HCT116 (cell line): ENCODE results near the gene CHRNA9. TPM values are rescaled to one million over a fixed set of nuclear protein-coding genes. Genes with fewer than 3 reads are reported as not detected.

Experiments
- ATAC-seq: fragments of 200-7000 bp; cut with Tn5 transposase; 2 replicates; pipeline ENCODE4 v1.9.1; 2020; ENCODE audit warnings: mild to moderate bottlenecking, moderate library complexity
- BruUV-seq: library from RNA; stranded (reverse); fragments of 400-500 nt; replicated peaks from 2 replicates; lab custom pipeline; 2021; lab: Mats Ljungman, UMichigan
- CTCF ChIA-PET: fragments of 300-600 bp; sonication (Branson Sonifier 250); formaldehyde crosslinking; loops from one replicate; lab custom pipeline; 2021; ENCODE audit warnings: antibody characterized with exemption; lab: Charles Lee
- POLR2A ChIA-PET: fragments of 300-600, 350-600 bp; sonication (Branson Sonifier 250); formaldehyde crosslinking; loops from one replicate; lab custom pipeline; 2021; ENCODE audit warnings: antibody characterized with exemption; lab: Charles Lee
- RAD21 ChIA-PET, 2 experiments: fragments of 300-600 bp; sonication (Branson Sonifier 250); formaldehyde crosslinking; loops; one replicate each; lab custom pipeline; 2023; ENCODE audit warnings: low total read pairs in 2 of 2; ENCODE audit not compliant: uncharacterized antibody in 2 of 2, unreplicated experiment in 2 of 2, low non-redundant PET in 1 of 2; lab: Charles Lee
- DNase-seq: peaks from one replicate; pipeline ENCODE4 v3.0.0-alpha.2; 2010; ENCODE audit warnings: low read depth, low spot score
- H2AFZ ChIP-seq: fragments of 200-600 bp; shearing (Covaris generic), sonication (generic); 2 replicates; pipeline ENCODE4 v1.6.1; 2017; ENCODE audit warnings: low read depth, mixed run types, mixed read lengths, antibody characterized with exemption, low read length; ENCODE audit not compliant: poor library complexity, severe bottlenecking
- H3K27ac ChIP-seq: 2 replicates; pipeline ENCODE4 v1.5.1; 2012; ENCODE audit warnings: low read depth, low read length
- H3K27me3 ChIP-seq: fragments of 200-600 bp; sonication (generic); 2 replicates; pipeline ENCODE4 v1.6.1; 2016; ENCODE audit warnings: mixed run types, low read length, mixed read lengths; ENCODE audit not compliant: insufficient read depth
- H3K36me3 ChIP-seq, 2 experiments: fragments of 200-500 bp in 1 of 2; fragments of 200-600 bp in 1 of 2; sonication (Bioruptor generic) in 1 of 2; sonication (generic) in 1 of 2; 2 replicates each; pipeline versions ENCODE4 v1.5.1 to v1.6.1; 2014 to 2016; ENCODE audit warnings: low read length in 2 of 2, inconsistent platforms in 1 of 2, mixed read lengths in 1 of 2, mixed run types in 1 of 2; ENCODE audit not compliant: insufficient read depth in 2 of 2, control insufficient read depth in 1 of 2
- H3K4me1 ChIP-seq, 2 experiments: fragments of 200-600 bp in 1 of 2; sonication (generic) in 1 of 2; 2 replicates each; pipeline versions ENCODE4 v1.5.1 to v1.6.1; 2012 to 2017; ENCODE audit warnings: low read length in 2 of 2, inconsistent platforms in 1 of 2, mild to moderate bottlenecking in 1 of 2, mixed read lengths in 1 of 2, mixed run types in 1 of 2, moderate library complexity in 1 of 2; ENCODE audit not compliant: insufficient read depth in 2 of 2, control insufficient read depth in 1 of 2
- H3K4me2 ChIP-seq: fragments of 200-600 bp; sonication (generic); 2 replicates; pipeline ENCODE4 v1.6.1; 2017; ENCODE audit warnings: mixed run types, low read length, mixed read lengths
- H3K4me3 ChIP-seq, 2 experiments: fragments of 200-600 bp in 1 of 2; sonication (generic) in 1 of 2; replicated peaks in 1 of 2; 2 replicates each; pipeline ENCODE4 v1.5.1; 2011 to 2016; ENCODE audit warnings: low read length in 2 of 2, control low read depth in 1 of 2, low read depth in 1 of 2, mild to moderate bottlenecking in 1 of 2, mixed read lengths in 1 of 2, mixed run types in 1 of 2
- H3K79me2 ChIP-seq: fragments of 200-600 bp; sonication (generic); 2 replicates; pipeline ENCODE4 v1.6.1; 2017; ENCODE audit warnings: mild to moderate bottlenecking, mixed run types, low read length, moderate library complexity, mixed read lengths; ENCODE audit not compliant: insufficient read depth
- H3K9ac ChIP-seq: fragments of 200-600 bp; sonication (generic); 2 replicates; pipeline ENCODE4 v1.6.1; 2016; ENCODE audit warnings: low read length, mixed read lengths
- H3K9me2 ChIP-seq: fragments of 200-600 bp; sonication (generic), shearing (Covaris generic); 2 replicates; pipeline ENCODE4 v1.6.1; 2017; ENCODE audit warnings: mixed run types, mild to moderate bottlenecking, moderate library complexity; ENCODE audit not compliant: insufficient read depth
- H3K9me3 ChIP-seq, 2 experiments: fragments of 200-500 bp in 1 of 2; fragments of 200-600 bp in 1 of 2; sonication (Bioruptor generic) in 1 of 2; sonication (generic) in 1 of 2; 2 replicates each; pipeline ENCODE4 v1.6.1; 2014 to 2017; ENCODE audit warnings: low read length in 2 of 2, mixed read lengths in 2 of 2, inconsistent platforms in 1 of 2, low read depth in 1 of 2, mild to moderate bottlenecking in 1 of 2, mixed run types in 1 of 2, moderate library complexity in 1 of 2; ENCODE audit not compliant: control insufficient read depth in 1 of 2, insufficient read depth in 1 of 2
- H4K20me1 ChIP-seq: fragments of 200-600 bp; sonication (generic), shearing (Covaris generic); 2 replicates; pipeline ENCODE4 v1.6.1; 2017; ENCODE audit warnings: mixed run types, mild to moderate bottlenecking, moderate library complexity; ENCODE audit not compliant: insufficient read depth
- CBX3 ChIP-seq: IDR thresholded peaks from 2 replicates; pipeline ENCODE4 v1.6.1; 2012; ENCODE audit warnings: low read depth
- CEBPB ChIP-seq: IDR thresholded peaks from 2 replicates; pipeline ENCODE4 v1.6.1; 2012; ENCODE audit warnings: low read depth
- CTCF ChIP-seq, 3 experiments: fragments of 200-600 bp in 1 of 3; sonication (generic) in 1 of 3; IDR thresholded peaks in 2 of 3; conservative IDR thresholded peaks in 1 of 3; 2 replicates each; pipeline ENCODE4 v1.5.1; 2012 to 2017; ENCODE audit warnings: low read depth in 2 of 3, low read length in 2 of 3, antibody characterized with exemption in 1 of 3, borderline replicate concordance in 1 of 3, control low read depth in 1 of 3, mild to moderate bottlenecking in 1 of 3, mixed read lengths in 1 of 3, mixed run types in 1 of 3, moderate library complexity in 1 of 3; ENCODE audit not compliant: insufficient read depth in 1 of 3
- EGR1 ChIP-seq: IDR thresholded peaks from 2 replicates; pipeline ENCODE4 v1.6.1; 2012; ENCODE audit warnings: low read depth
- EZH2 ChIP-seq: fragments of 200-600 bp; sonication (generic); IDR thresholded peaks from 2 replicates; pipeline ENCODE4 v1.6.1; 2017; ENCODE audit warnings: antibody characterized with exemption, mixed run types
- EZH2phosphoT487 ChIP-seq: fragments of 200-600 bp; IDR thresholded peaks from 2 replicates; pipeline ENCODE4 v1.6.1; 2018; ENCODE audit warnings: antibody characterized with exemption, borderline replicate concordance
- POLR2A ChIP-seq: IDR thresholded peaks from 2 replicates; pipeline ENCODE4 v1.7.0; 2011; ENCODE audit warnings: borderline replicate concordance; ENCODE audit not compliant: insufficient read depth, insufficient read length; ENCODE audit errors: extremely low read depth
- RAD21 ChIP-seq: IDR thresholded peaks from 2 replicates; pipeline ENCODE4 v1.6.1; 2012; ENCODE audit warnings: low read depth, mild to moderate bottlenecking
- REST ChIP-seq: IDR thresholded peaks from 2 replicates; pipeline ENCODE4 v1.6.1; 2012; ENCODE audit warnings: low read depth
- SIN3A ChIP-seq: IDR thresholded peaks from 2 replicates; pipeline ENCODE4 v1.6.1; 2012; ENCODE audit warnings: low read depth
- SP1 ChIP-seq: IDR thresholded peaks from 2 replicates; pipeline ENCODE4 v1.6.1; 2012; ENCODE audit warnings: low read depth
- SRF ChIP-seq: IDR thresholded peaks from 2 replicates; pipeline ENCODE4 v1.6.1; 2012; ENCODE audit warnings: low read depth
- YY1 ChIP-seq: IDR thresholded peaks from 2 replicates; pipeline ENCODE4 v1.6.1; 2011; ENCODE audit warnings: low read length, low read depth, moderate library complexity, mild to moderate bottlenecking; ENCODE audit not compliant: insufficient replicate concordance; ENCODE audit errors: extremely low read depth
- ZNF274 ChIP-seq: fragments of 200-500 bp; sonication (Bioruptor generic); IDR thresholded peaks from 2 replicates; pipeline ENCODE4 v1.6.1; 2014; ENCODE audit warnings: mild to moderate bottlenecking, low read depth, low read length, inconsistent platforms
- intact Hi-C: fragments of 100-400 bp; cut with micrococcal nuclease; formaldehyde crosslinking; loops from 2 replicates; pipeline ENCODE4 v1.10.0; 2022
- total RNA-seq: library from RNA; stranded (reverse); gene quantifications from one replicate; pipeline ENCODE4 v1.2.1, GENCODE V29; 2021; ENCODE audit not compliant: unreplicated experiment
- TF ChIP-seq, protein P1 (sequence below): IDR thresholded peaks from 2 replicates; pipeline ENCODE4 v1.6.1; 2012
- TF ChIP-seq, protein P2 (sequence below): IDR thresholded peaks from 2 replicates; pipeline ENCODE4 v1.6.1; 2011; ENCODE audit warnings: mild to moderate bottlenecking, low read length, moderate library complexity; ENCODE audit not compliant: insufficient replicate concordance; ENCODE audit errors: extremely low read depth
- TF ChIP-seq, protein P3 (sequence below): IDR thresholded peaks from 2 replicates; pipeline ENCODE4 v1.6.1; 2012

Gene CHRNA9
- total RNA-seq, 1 experiment from 2014 or later = not detected

DNA sequence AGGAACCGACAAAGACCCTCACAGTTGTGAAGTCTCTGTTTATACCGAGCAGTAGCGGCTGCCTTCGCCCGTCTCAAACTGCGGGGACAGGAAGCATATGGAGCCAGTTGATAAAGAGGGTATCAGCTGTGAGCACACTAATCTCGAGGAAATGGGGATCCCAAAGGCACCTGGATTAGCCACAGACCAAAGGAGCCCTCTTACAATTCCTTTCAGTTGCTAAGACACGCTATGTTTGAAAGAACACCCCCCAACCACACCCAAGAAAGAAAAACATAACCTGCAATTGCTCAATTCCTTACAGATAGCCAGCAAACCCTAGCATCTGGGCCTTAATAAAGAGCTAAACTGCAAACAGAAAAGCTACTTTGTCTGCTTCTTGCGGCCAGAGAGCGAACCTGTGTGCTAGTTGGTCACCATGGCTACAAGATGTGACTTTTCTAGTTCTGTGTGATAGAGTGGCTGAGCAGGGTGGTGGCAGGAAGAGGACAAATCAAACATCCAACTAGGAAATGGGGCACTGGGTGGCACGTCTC is 23.3 kb upstream of the CHRNA9 start:
- peaks cover 8 to 22% of the 10 kb centered on the region in 2 experiments; a peak in 3 of 4 replicates for H3K4me1 ChIP-seq
- ATAC-seq (no peak), DNase-seq (no peak)
- H3K4me3 ChIP-seq = no peak overlapping the region
- no peaks in the 10 kb centered on the region for H3K9me2 ChIP-seq
- H3K9ac ChIP-seq = no peak overlapping the region
- no peaks in the 10 kb centered on the region for H3K36me3 ChIP-seq
- BruUV-seq = no TSS peak
- TF ChIP-seq RAD21 = no peak
- no peak for TF ChIP-seq SP1
- TF ChIP-seq, protein P1, sequence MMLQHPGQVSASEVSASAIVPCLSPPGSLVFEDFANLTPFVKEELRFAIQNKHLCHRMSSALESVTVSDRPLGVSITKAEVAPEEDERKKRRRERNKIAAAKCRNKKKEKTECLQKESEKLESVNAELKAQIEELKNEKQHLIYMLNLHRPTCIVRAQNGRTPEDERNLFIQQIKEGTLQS = no peak
- no peak for TF ChIP-seq REST
- TF ChIP-seq EZH2 = no peak
- TF ChIP-seq, protein P2, sequence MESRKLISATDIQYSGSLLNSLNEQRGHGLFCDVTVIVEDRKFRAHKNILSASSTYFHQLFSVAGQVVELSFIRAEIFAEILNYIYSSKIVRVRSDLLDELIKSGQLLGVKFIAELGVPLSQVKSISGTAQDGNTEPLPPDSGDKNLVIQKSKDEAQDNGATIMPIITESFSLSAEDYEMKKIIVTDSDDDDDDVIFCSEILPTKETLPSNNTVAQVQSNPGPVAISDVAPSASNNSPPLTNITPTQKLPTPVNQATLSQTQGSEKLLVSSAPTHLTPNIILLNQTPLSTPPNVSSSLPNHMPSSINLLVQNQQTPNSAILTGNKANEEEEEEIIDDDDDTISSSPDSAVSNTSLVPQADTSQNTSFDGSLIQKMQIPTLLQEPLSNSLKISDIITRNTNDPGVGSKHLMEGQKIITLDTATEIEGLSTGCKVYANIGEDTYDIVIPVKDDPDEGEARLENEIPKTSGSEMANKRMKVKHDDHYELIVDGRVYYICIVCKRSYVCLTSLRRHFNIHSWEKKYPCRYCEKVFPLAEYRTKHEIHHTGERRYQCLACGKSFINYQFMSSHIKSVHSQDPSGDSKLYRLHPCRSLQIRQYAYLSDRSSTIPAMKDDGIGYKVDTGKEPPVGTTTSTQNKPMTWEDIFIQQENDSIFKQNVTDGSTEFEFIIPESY = no peak
- no peak for TF ChIP-seq CBX3
- TF ChIP-seq EGR1 = no peak
- TF ChIP-seq SIN3A = no peak
- no peak for TF ChIP-seq ZNF274
- TF ChIP-seq CTCF (IDR thresholded peaks at IDR 0.05 in 2 of 3, conservative IDR thresholded peaks at IDR 0.05 in 1 of 3; ENCODE audit: borderline replicate concordance in 1 of 3, insufficient read depth in 1 of 3, low read depth in 2 of 3, low read length in 2 of 3) = no peak
- no peak for TF ChIP-seq YY1
- TF ChIP-seq SRF = no peak
- TF ChIP-seq, protein P3, sequence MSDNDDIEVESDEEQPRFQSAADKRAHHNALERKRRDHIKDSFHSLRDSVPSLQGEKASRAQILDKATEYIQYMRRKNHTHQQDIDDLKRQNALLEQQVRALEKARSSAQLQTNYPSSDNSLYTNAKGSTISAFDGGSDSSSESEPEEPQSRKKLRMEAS = no peak
- no peak for TF ChIP-seq CEBPB
- TF ChIP-seq EZH2phosphoT487 = no peak
- TF ChIP-seq POLR2A = no peak
- no peaks in the 10 kb centered on the region for H4K20me1 ChIP-seq
- ChIA-PET POLR2A (interaction anchor here (0.6 kb wide), 1 partner anchor 223 kb away, joined by 3 read pairs; no protein-coding TSS in a partner anchor), RAD21 (no interaction called here), CTCF (interaction anchor here (0.6 to 1.0 kb wide), 2 partner anchors 13 to 902 kb away, joined by 3 to 4 read pairs; partner anchors contain the start of gene APBB2)
- H3K4me2 ChIP-seq = no peak overlapping the region
- intact Hi-C loops = loop anchor here (10.0 kb wide), 1 partner anchor 243 kb away; no protein-coding TSS in a partner anchor
- no peaks in the 10 kb centered on the region for H3K27me3 ChIP-seq
- H2AFZ ChIP-seq = no peak overlapping the region
- H3K27ac ChIP-seq = no peak overlapping the region
- H3K9me3 ChIP-seq = no peaks in the 10 kb centered on the region
- no peaks in the 10 kb centered on the region for H3K79me2 ChIP-seq
